Activated naive CD4-positive, alpha-beta T cell treated with anti-CD3 and anti-CD28 coated beads, Interleukin-2, amount 50 U/mL, for 24 hours (primary cell): ENCODE measurements around the gene ZNF341.
"Not testable (repeated sequence)": the region's sequence is repeated elsewhere in the genome, so short reads cannot be mapped to it uniquely, and the experiment has no call there.

Experiments
- H3K27ac Mint-ChIP-seq: one replicate; pipeline ENCODE4 v1.8.0; 2021; ENCODE audit warnings: mild to moderate bottlenecking, mixed read lengths
- H3K27me3 Mint-ChIP-seq: one replicate; pipeline ENCODE4 v1.8.0; 2021; ENCODE audit warnings: mixed read lengths
- H3K36me3 Mint-ChIP-seq: one replicate; pipeline ENCODE4 v1.8.0; 2021; ENCODE audit warnings: mixed read lengths
- H3K4me1 Mint-ChIP-seq: one replicate; pipeline ENCODE4 v1.8.0; 2021; ENCODE audit warnings: mixed read lengths
- H3K4me3 Mint-ChIP-seq: one replicate; pipeline ENCODE4 v1.8.0; 2021; ENCODE audit warnings: mild to moderate bottlenecking, mixed read lengths
- H3K9me3 Mint-ChIP-seq: one replicate; pipeline ENCODE4 v1.8.0; 2021; ENCODE audit warnings: mixed read lengths

The ZNF341 gene

DNA sequence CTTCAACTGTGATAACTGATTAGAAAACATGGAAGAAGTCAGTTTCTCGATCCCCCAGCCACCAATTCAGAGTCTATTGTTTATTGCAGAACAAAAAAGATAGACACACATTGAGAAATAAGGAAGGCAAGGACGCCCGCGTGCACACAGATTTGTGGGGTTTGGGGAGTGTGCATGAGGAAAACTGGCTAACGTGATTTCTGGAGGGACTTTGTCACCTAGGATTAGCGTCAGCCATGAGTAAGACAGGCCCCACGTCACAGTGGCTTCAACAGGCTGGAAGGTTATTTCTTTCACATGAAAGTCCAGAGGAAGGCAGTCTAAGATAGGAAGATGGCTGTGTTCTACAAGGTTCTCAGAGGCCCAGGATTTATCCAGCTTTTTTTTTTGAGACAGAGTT is 7.7 kb downstream of the ZNF341 start:
- H3K27me3 Mint-ChIP-seq: no peaks in the 10 kb centered on the region
- no peak overlapping the region for H3K4me3 Mint-ChIP-seq
- H3K9me3 Mint-ChIP-seq: peaks cover 5% of the 10 kb centered on the region

DNA sequence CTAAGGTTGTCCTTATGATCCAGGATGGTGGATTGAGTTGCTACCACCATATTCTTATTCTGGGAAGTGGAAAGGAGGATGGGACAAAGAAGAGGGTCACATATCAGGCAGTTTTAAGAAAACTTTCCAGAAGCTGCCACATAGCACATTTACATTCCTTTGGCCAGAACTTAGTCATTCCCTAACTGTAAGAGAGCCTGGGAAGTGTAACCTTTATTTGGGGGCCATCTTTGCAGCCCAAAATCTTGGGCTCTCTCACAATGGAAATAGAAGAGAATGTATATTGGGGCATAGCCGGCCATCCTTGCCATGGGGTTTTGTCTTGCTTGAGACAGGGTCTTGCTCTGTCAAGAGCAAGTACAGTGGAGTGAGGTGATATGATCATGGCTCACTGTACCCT is 8.4 kb downstream of the ZNF341 start:
- no peak overlapping the region for H3K27ac Mint-ChIP-seq
- no peak overlapping the region for H3K4me3 Mint-ChIP-seq
- H3K27me3 Mint-ChIP-seq: no peaks in the 10 kb centered on the region
- peaks cover 5% of the 10 kb centered on the region for H3K9me3 Mint-ChIP-seq
- H3K36me3 Mint-ChIP-seq: peaks cover 12% of the 10 kb centered on the region
- peaks cover 8% of the 10 kb centered on the region for H3K4me1 Mint-ChIP-seq

More for the DNA sequence above, 7.7 kb downstream of the ZNF341 start:
- Mint-ChIP-seq H3K36me3 (peaks cover 12% of the 10 kb centered on the region), H3K4me1 (peaks cover 8% of the 10 kb centered on the region), H3K27ac (no peak overlapping the region)

DNA sequence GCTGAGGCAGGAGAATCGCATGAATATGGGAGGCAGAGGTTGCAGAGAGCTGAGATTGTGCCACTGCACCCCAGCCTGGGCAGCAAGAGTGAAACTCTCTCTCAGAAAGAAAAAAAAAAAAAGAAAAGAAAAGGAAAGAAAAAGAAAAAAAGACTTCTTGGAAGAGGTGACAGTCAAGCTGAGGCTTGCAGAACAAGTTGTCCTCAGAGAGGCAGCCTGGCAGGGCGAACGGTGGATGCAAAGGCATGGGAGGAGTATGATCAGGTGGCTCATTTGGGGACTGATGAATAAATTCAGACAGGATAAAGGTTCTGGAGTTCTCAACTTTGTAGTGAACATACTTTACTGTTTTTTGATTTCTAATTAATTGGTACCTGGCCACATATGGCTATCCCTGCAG is 12.4 kb downstream of the ZNF341 start:
- H3K36me3 Mint-ChIP-seq: peaks cover 10% of the 10 kb centered on the region
- no peaks in the 10 kb centered on the region for H3K4me1 Mint-ChIP-seq
- no peaks in the 10 kb centered on the region for H3K27me3 Mint-ChIP-seq
- peak overlapping the region; percentile 1 for H3K27ac Mint-ChIP-seq
- no peaks in the 10 kb centered on the region for H3K9me3 Mint-ChIP-seq
- no peak overlapping the region for H3K4me3 Mint-ChIP-seq

DNA sequence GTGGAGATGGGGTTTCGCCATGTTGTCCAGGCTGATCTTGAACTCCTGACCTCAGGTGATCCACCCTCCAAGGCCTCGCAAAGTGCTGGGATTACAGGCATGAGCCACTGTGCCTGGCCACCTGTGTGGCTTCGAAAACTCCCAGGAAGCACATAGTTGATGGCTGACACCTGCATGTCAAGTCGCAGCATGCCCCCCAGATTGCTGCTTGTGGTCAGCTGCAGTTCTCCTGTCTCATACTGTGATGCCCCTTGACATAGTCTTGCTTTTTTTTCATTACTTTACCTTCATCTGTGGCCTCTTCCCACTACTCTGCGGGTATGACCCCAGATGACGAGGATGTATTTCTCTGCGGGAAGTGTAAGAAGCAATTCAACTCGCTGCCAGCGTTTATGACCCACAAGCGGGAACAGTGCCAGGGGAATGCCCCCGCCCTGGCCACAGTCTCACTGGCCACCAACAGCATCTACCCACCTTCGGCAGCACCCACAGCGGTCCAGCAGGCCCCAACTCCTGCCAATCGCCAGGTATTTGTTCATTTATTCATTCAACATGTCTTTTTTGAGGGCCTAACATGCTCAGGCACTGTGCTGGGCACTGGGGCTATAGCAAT is 13.1 kb downstream of the ZNF341 start:
- Mint-ChIP-seq H3K27me3 (no peaks in the 10 kb centered on the region), H3K9me3 (no peaks in the 10 kb centered on the region), H3K27ac (no peak overlapping the region), H3K4me1 (no peaks in the 10 kb centered on the region), H3K36me3 (peaks cover 10% of the 10 kb centered on the region), H3K4me3 (no peak overlapping the region)

DNA sequence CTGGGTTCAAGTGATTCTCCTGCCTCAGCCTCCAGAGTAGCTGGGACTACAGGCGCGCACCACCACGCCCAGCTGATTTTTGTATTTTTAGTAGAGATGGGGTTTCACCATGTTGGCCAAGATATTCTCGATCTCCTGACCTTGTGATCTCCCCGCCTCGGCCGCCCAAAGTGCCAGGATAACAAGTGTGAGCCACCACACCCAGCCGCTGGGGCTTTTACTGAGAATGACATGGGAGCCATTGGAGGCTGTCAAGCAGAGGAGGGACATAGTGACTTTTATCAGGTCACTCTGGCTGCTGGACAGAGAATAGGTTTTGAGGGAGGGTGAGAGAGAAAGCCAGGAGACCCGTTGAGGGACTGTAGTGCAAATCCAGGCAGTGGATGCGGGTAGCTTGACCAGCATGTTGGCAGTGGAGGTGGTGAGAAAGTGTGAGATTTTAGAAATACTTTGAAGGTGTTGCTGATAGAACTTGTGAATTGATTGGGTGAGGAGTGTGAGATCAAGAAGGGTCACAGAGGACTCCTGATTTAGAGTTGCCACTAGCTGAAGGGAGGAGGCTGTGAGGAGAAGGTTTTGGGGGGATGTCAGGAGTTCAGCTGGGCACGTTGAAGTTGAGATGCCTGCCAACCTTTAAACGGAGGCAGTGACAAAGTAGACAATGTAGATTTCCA is 14.7 kb downstream of the ZNF341 start:
- Mint-ChIP-seq H3K4me1 (no peaks in the 10 kb centered on the region), H3K4me3 (no peak overlapping the region), H3K36me3 (peaks cover 10% of the 10 kb centered on the region), H3K27ac (no peak overlapping the region), H3K27me3 (no peaks in the 10 kb centered on the region), H3K9me3 (no peaks in the 10 kb centered on the region)

DNA sequence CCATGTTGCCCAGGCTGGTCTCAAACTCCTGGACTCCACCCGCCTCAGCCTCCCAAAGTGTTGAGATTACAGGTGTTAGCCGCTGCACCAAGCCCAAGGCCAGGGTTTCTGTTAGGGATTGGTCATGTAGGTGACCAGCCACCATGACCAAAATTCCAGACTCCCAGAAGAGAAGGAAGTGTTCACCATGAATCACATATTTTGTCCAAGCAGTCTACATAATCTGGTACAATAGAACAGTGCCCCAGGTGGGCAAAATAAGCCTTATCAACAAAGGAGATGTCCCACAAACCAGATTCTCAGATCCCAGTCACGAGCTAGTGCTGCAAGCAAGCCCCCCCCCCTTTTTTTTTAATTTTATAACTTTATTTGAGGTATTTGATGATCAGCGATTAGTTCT is 20.0 kb downstream of the ZNF341 start:
- Mint-ChIP-seq H3K4me3 (no peak overlapping the region), H3K27me3 (no peaks in the 10 kb centered on the region), H3K27ac (no peak overlapping the region), H3K36me3 (peaks cover 10% of the 10 kb centered on the region), H3K9me3 (no peaks in the 10 kb centered on the region), H3K4me1 (peaks cover 7% of the 10 kb centered on the region)

DNA sequence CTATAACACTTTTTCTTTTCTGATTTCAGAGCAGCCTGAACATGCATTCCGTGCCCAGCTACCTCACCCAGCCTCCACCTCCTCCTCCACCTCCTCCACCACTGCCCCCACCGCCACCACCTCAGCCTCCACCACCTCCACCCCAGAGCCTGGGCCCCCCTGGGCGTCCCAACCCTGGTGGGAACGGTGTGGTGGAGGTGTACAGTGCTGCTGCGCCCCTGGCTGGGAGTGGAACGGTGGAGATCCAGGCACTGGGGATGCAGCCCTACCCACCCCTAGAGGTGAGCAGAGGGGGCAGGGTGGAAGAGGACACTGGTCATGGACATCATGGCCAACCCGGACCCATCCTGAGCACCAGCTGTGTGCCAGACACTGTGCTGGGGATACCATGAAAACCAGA is 21.3 kb downstream of the ZNF341 start:
- Mint-ChIP-seq H3K27me3 (no peaks in the 10 kb centered on the region), H3K27ac (no peak overlapping the region), H3K36me3 (peaks cover 19% of the 10 kb centered on the region), H3K9me3 (no peaks in the 10 kb centered on the region), H3K4me3 (no peak overlapping the region), H3K4me1 (peaks cover 7% of the 10 kb centered on the region)

DNA sequence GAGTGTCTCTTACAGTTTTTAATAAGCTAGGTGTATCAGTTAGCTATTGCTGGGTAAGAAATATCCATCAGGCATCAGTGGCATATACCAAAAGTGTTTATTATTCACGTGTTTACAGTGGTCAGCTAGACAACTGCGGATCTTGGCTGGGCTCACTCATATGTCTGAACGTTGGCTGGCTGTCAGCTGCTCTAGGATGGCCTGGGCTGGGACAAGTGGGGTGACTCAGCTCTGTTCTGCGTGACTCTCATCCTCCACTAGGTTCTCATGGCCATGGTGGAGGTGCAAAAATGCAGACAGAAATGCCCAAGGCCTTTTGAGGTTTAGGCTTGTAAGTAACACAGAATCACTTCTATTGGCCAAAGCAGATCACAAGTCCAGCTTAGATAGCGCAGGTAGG is 22.0 kb downstream of the ZNF341 start:
- no peaks in the 10 kb centered on the region for H3K9me3 Mint-ChIP-seq
- peaks cover 21% of the 10 kb centered on the region for H3K36me3 Mint-ChIP-seq
- H3K27me3 Mint-ChIP-seq: no peaks in the 10 kb centered on the region
- no peak overlapping the region for H3K4me3 Mint-ChIP-seq
- no peak overlapping the region for H3K27ac Mint-ChIP-seq
- H3K4me1 Mint-ChIP-seq: peaks cover 7% of the 10 kb centered on the region

DNA sequence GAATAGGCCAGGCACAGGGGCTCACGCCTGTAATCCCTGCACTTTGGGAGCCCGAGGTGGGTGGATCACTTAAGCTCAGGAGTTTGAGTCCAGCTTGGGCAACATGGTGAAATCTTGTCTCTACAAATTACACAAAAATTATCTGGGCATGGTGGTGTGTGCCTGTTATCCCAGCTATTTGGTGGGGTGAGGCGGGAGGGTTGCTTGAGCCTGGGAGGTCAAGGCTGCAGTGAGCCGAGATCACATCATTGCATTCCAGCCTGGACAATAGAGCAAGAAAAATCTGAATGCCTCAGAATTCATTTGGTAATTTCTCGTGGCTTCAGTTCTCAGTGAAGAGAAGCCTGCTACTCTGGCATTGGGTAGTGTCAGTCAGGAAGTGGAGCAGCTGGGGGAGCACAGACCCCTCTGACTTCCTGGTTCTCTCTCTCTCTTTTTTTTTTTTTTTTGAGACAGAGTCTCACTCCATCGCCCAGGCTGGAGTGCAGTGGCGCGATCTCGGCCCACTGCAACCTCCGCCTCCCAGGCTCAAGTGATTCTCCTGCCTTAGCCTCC is 24.2 kb downstream of the ZNF341 start:
- not testable (repeated sequence) for H3K4me1 Mint-ChIP-seq, H3K4me3 Mint-ChIP-seq, H3K27me3 Mint-ChIP-seq, H3K27ac Mint-ChIP-seq, H3K9me3 Mint-ChIP-seq
- H3K36me3 Mint-ChIP-seq: peaks cover 22% of the 10 kb centered on the region

DNA sequence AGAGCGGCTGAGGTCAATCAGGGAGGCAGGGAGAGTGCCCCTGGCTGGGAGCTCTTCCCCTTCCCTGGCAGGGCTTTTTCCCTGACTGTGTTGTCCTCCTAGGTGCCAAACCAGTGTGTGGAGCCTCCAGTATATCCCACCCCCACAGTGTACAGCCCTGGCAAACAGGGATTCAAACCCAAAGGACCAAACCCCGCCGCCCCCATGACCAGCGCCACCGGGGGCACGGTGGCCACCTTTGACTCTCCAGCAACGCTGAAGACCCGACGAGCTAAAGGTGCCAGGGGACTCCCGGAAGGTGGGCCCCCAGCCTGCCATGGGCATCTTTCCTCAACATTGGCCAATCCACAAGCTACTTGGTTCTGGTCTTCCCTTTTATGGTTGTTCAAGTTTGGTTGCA is 25.2 kb downstream of the ZNF341 start:
- peaks cover 25% of the 10 kb centered on the region for H3K36me3 Mint-ChIP-seq
- no peaks in the 10 kb centered on the region for H3K9me3 Mint-ChIP-seq
- H3K4me3 Mint-ChIP-seq: no peak overlapping the region

DNA sequence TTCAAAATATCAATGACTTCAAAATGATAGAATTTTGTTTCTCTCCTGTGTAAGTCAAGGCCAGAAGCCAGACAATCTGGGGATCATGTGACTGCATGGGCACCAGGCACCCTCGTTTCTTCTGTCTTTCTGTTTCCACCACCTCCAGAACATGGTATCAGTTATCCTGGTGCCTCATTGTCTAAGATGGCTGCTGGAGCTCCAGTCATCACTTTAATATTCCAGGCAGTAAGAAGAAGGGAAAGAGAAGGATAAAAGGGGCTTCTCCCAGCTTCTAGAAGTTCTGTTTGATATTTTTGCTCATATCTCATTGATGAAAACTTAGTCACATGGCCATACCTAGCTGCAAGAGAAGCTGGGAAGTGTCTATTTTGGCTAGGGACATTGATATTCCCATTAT is 25.7 kb downstream of the ZNF341 start:
- no peaks in the 10 kb centered on the region for H3K9me3 Mint-ChIP-seq
- no peaks in the 10 kb centered on the region for H3K27me3 Mint-ChIP-seq
- H3K4me1 Mint-ChIP-seq: peaks cover 7% of the 10 kb centered on the region
- H3K4me3 Mint-ChIP-seq: no peak overlapping the region
- peaks cover 27% of the 10 kb centered on the region for H3K36me3 Mint-ChIP-seq
- H3K27ac Mint-ChIP-seq: no peak overlapping the region

More for the DNA sequence above, 25.2 kb downstream of the ZNF341 start:
- peaks cover 7% of the 10 kb centered on the region for H3K4me1 Mint-ChIP-seq
- H3K27me3 Mint-ChIP-seq: no peaks in the 10 kb centered on the region
- H3K27ac Mint-ChIP-seq: no peak overlapping the region

DNA sequence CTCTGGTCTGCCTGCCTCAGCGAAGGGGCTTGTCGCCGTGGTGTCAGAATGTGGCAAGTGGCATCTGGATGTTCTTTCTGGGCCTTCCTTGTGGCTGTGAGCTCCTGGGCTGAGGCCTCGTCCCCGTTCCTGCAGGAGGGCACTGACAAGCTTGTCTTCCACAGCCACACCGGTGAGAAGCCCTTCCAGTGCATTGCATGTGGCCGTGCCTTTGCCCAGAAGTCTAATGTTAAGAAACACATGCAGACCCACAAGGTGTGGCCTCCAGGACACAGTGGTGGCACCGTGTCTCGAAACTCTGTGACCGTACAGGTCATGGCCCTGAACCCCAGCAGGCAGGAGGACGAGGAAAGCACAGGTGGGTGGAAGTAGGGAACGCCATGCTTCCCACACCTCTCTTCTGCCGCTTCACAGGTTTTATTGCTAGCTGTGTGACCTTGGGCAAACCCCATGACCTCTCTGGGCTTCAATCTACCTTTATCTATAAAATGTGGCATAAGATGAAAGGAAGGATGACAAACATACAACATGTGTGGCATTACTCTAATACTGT is 30.0 kb downstream of the ZNF341 start:
- Mint-ChIP-seq H3K27me3 (no peaks in the 10 kb centered on the region), H3K4me1 (no peaks in the 10 kb centered on the region), H3K9me3 (no peaks in the 10 kb centered on the region), H3K36me3 (peaks cover 24% of the 10 kb centered on the region), H3K27ac (no peak overlapping the region), H3K4me3 (no peak overlapping the region)

DNA sequence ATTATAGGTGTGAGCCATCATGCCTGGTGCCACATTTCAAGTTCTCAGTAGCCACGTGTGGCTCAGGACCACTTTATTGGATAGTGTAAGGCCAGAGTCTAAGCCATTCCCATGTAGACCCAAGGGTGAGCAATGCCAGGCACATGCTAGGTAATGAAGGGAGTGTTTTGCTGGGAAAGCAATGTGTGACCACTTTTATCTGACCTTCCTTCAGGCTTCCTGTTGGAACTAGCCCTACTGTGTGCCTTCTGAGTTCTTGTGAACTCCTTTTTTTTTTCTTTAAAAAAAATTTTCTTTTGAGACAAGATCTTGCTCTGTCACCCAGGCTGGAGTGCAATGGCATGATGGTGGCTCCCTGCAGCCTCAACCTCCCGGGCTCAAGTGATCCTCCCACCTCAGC is 33.3 kb downstream of the ZNF341 start:
- H3K36me3 Mint-ChIP-seq: peaks cover 10% of the 10 kb centered on the region
- H3K27ac Mint-ChIP-seq: peak overlapping the region; percentile 30
- H3K9me3 Mint-ChIP-seq: no peaks in the 10 kb centered on the region
- H3K4me1 Mint-ChIP-seq: no peaks in the 10 kb centered on the region
- H3K4me3 Mint-ChIP-seq: no peak overlapping the region
- no peaks in the 10 kb centered on the region for H3K27me3 Mint-ChIP-seq

DNA sequence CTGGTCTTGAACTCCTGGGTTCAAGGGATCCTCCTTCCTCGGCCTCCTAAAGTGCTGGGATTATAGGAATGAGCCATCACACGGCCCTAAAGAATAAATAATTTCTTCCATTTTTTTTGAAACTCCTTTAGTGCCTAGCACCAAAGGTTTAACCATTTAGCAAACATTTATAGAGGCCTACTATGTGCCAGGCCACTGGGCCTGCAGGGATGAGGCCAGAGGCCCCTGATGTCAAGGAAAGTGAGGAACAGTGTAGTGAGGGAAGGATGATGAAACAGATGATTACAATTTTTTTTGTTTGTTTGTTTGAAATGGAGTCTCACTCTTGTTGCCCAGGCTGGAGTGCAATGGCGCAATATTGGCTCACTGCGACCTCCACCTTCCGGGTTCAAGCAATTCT is 33.8 kb downstream of the ZNF341 start:
- no peaks in the 10 kb centered on the region for H3K9me3 Mint-ChIP-seq
- no peaks in the 10 kb centered on the region for H3K4me1 Mint-ChIP-seq
- peaks cover 10% of the 10 kb centered on the region for H3K36me3 Mint-ChIP-seq
- H3K27me3 Mint-ChIP-seq: no peaks in the 10 kb centered on the region
- H3K27ac Mint-ChIP-seq: peak overlapping the region; percentile 30
- H3K4me3 Mint-ChIP-seq: no peak overlapping the region

DNA sequence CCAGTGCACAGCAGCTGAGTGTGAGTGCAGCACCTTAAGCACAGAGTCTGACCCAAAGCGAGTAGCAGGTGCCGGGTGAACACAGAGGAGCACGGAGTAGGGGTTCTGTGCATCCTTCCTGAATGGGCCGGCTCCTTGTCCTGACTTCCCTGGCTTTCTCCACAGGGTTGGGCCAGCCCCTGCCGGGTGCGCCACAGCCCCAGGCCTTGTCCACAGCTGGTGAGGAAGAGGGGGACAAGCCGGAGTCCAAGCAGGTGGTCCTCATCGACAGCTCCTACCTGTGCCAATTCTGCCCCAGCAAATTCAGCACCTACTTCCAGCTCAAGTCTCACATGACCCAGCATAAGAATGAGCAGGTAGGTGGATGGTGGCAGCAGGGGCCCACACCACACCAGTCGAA is 34.9 kb downstream of the ZNF341 start:
- H3K4me3 Mint-ChIP-seq: no peak overlapping the region
- H3K9me3 Mint-ChIP-seq: no peaks in the 10 kb centered on the region
- peaks cover 10% of the 10 kb centered on the region for H3K36me3 Mint-ChIP-seq
- H3K27me3 Mint-ChIP-seq: no peaks in the 10 kb centered on the region
- H3K27ac Mint-ChIP-seq: no peak overlapping the region
- H3K4me1 Mint-ChIP-seq: no peaks in the 10 kb centered on the region

DNA sequence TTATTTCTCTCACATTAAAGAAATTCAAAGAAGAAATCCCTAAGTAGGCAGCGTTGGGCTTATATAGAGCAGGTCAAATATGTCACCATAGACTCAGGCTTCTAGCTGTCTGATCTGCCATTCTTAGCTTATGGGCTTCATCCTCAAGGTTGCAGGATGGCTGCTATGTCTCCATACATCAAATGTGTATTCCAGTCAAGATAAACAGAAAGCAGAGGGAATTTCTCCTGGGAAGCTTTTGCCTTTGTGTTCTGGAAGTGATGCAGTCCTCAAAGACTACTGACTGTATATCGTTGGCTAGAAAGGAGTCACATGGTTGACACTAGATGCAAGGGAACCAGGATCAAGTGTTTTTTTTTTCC is 36.0 kb downstream of the ZNF341 start:
- Mint-ChIP-seq H3K4me1 (no peaks in the 10 kb centered on the region), H3K4me3 (no peak overlapping the region), H3K27me3 (no peaks in the 10 kb centered on the region), H3K36me3 (peaks cover 10% of the 10 kb centered on the region), H3K9me3 (no peaks in the 10 kb centered on the region), H3K27ac (no peak overlapping the region)
